Measurements from ENCODE around the gene PI4K2B.

DNA sequence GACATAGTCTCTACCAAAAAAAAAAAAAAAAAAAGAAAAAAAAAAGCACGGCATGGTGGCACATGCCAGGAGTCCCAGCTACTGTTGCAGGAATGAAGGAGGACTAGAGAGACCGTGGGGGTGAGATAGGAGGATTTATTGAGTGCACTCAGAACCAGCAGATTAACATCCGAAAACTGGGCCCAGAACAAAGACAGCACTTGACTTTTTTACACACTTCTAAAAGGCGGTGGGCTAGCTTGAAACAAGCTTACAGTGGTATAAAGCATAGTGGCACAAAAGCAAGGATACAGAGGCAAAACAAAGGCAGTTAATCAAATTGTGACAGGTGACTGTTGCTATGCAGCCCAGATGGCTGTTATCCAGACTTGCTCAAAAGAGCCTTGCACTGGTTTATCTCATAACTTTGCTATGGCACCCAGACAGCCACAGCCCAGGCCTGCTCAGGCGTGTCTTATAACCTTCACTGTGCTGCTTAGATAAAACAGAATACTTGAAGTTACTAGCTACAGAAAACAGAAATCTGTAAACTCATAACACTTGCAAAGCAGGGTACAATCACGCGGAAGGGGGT is 9.9 kb upstream of the PI4K2B start:
- TF ChIP-seq POLR2A (IDR thresholded peaks at IDR 0.05; ENCODE audit: low read depth, low read length) (no peak), POU2F2 (IDR thresholded peaks at IDR 0.05; ENCODE audit: low read depth, low read length) (no peak), POLR2AphosphoS5 (IDR thresholded peaks at IDR 0.05; ENCODE audit: low read depth, low read length) (no peak), SPI1 (IDR thresholded peaks at IDR 0.05; ENCODE audit: low read depth, low read length) (no peak), TAF1 (IDR thresholded peaks at IDR 0.05; ENCODE audit: low read depth, low read length) (no peak), PAX5 (IDR thresholded peaks at IDR 0.05; ENCODE audit: insufficient read depth, low read length, severe bottlenecking) (no peak)
